Mesendoderm (in vitro differentiated cells): ENCODE data around the gene USP12.

Experiments
- DNase-seq: peaks from one replicate; pipeline ENCODE4 v3.0.0; 2013
- H2AK5ac ChIP-seq: 2 replicates; pipeline ENCODE4 v1.6.1; 2013; ENCODE audit warnings: low read length, inconsistent platforms
- H2BK120ac ChIP-seq: 2 replicates; pipeline ENCODE4 v1.6.1; 2013; ENCODE audit warnings: low read depth, mild to moderate bottlenecking, low read length, moderate library complexity, mixed read lengths
- H2BK15ac ChIP-seq: replicated peaks from 2 replicates; pipeline ENCODE4 v1.6.1; 2013; ENCODE audit warnings: low read depth, mild to moderate bottlenecking, moderate library complexity
- H2BK5ac ChIP-seq: 2 replicates; pipeline ENCODE4 v1.6.1; 2013; ENCODE audit warnings: low read length, inconsistent platforms
- H3K18ac ChIP-seq: 2 replicates; pipeline ENCODE4 v1.6.1; 2013; ENCODE audit warnings: mild to moderate bottlenecking, low read length, mixed read lengths
- H3K23ac ChIP-seq: one replicate; pipeline ENCODE4 v1.6.1; 2013; ENCODE audit warnings: low read length
- H3K27ac ChIP-seq: 2 replicates; pipeline ENCODE4 v1.5.1; 2013; ENCODE audit warnings: low read depth, mild to moderate bottlenecking, inconsistent platforms, low read length, moderate library complexity
- H3K27me3 ChIP-seq: 2 replicates; pipeline ENCODE4 v1.6.1; 2013; ENCODE audit warnings: low read length, control low read depth, mild to moderate bottlenecking, inconsistent platforms; ENCODE audit not compliant: insufficient read depth, poor library complexity
- H3K36me3 ChIP-seq: 2 replicates; pipeline ENCODE4 v1.6.1; 2013; ENCODE audit warnings: low read length, inconsistent platforms; ENCODE audit not compliant: control insufficient read depth, insufficient read depth
- H3K4ac ChIP-seq: one replicate; pipeline ENCODE4 v1.6.1; 2013; ENCODE audit warnings: low read depth, mild to moderate bottlenecking, low read length, moderate library complexity
- H3K4me1 ChIP-seq: 2 replicates; pipeline ENCODE4 v1.6.1; 2013; ENCODE audit warnings: low read depth, low read length, inconsistent platforms; ENCODE audit not compliant: control insufficient read depth
- H3K4me2 ChIP-seq: 2 replicates; pipeline ENCODE4 v1.6.1; 2013; ENCODE audit warnings: low read length
- H3K4me3 ChIP-seq: 2 replicates; pipeline ENCODE4 v1.5.1; 2013; ENCODE audit warnings: mild to moderate bottlenecking, low read length
- H3K56ac ChIP-seq: one replicate; pipeline ENCODE4 v1.6.1; 2013; ENCODE audit warnings: low read length
- H3K79me1 ChIP-seq: 2 replicates; pipeline ENCODE4 v1.6.1; 2013; ENCODE audit warnings: low read length, inconsistent platforms
- H3K79me2 ChIP-seq: 2 replicates; pipeline ENCODE4 v1.6.1; 2013; ENCODE audit warnings: mild to moderate bottlenecking, low read length; ENCODE audit not compliant: control insufficient read depth, insufficient read depth
- H3K9ac ChIP-seq: 2 replicates; pipeline ENCODE4 v1.6.1; 2013; ENCODE audit warnings: low read length, inconsistent platforms
- H4K5ac ChIP-seq: one replicate; pipeline ENCODE4 v1.6.1; 2013; ENCODE audit warnings: low read length
- H4K8ac ChIP-seq: one replicate; pipeline ENCODE4 v1.6.1; 2013; ENCODE audit warnings: low read depth, mild to moderate bottlenecking, control low read depth, low read length, moderate library complexity
- WGBS: extraction: QIAGEN DNeasy Blood & Tissue Kit; methylation state at CpG from one replicate; pipeline ENCODE4 v1.1.7; 2013; ENCODE audit warnings: low lambda C conversion rate, missing lambda C conversion rate; ENCODE audit not compliant: insufficient coverage; ENCODE audit errors: extremely low coverage; 5-methylcytosine and 5-hydroxymethylcytosine counted together

USP12 gene

DNA sequence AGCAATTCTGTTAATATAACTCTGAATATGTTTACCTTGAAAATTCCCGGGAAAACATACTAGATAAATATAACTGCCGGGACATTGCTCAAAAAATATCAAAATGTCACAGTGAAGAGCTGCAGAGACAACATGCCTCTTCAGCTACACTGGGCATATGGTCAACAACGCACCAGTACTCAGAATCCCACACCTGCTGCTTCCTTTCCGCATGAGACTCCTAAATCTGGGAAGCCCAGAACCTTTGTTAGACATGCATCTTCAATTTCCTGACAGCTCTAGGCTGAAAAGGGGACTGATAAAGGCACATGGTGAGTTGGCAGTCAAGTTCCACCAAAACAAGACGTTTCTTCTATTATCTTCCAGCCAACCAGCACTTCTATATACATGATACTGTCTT is 53.7 kb downstream of the USP12 start:
- Histone ChIP-seq H2AK5ac (no peak overlapping the region), H3K27me3 (no peaks in the 10 kb centered on the region), H3K9ac (no peak overlapping the region), H3K56ac (no peak overlapping the region), H4K8ac (no peak overlapping the region), H3K27ac (no peak overlapping the region), H4K5ac (no peak overlapping the region), H3K4ac (no peak overlapping the region), H3K4me3 (no peak overlapping the region), H3K18ac (no peak overlapping the region), H3K79me1 (peaks cover 15% of the 10 kb centered on the region), H2BK5ac (no peak overlapping the region), H2BK15ac (no peak overlapping the region), H3K4me1 (peaks cover 5% of the 10 kb centered on the region), H3K79me2 (peaks cover 32% of the 10 kb centered on the region), H3K36me3 (no peaks in the 10 kb centered on the region), H3K4me2 (no peak overlapping the region), H2BK120ac (no peak overlapping the region), H3K23ac (no peak overlapping the region)
- no CpG with 5 or more reads among the region's 5 CpGs for WGBS
- DNase-seq: no peak

DNA sequence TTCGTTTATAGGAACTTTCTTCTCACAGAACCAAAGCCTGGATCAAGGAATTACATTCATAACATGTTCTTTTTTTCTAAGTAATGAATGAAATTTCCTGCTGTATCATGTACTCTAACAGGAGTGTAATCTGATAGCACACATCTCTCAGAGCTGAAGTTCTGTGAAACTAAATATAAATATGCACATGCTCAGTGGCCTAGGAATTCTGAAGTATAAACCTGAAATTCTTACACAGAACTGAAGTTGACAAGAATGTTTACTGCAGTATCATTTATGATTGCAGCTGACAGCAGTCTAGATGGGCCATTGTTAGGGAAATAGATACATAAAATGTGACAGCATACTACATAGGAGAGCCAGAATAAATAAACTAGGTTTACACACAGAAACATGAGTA is 54.5 kb downstream of the USP12 start:
- Histone ChIP-seq H4K8ac (no peak overlapping the region), H3K4me3 (no peak overlapping the region), H2BK15ac (no peak overlapping the region)

DNA sequence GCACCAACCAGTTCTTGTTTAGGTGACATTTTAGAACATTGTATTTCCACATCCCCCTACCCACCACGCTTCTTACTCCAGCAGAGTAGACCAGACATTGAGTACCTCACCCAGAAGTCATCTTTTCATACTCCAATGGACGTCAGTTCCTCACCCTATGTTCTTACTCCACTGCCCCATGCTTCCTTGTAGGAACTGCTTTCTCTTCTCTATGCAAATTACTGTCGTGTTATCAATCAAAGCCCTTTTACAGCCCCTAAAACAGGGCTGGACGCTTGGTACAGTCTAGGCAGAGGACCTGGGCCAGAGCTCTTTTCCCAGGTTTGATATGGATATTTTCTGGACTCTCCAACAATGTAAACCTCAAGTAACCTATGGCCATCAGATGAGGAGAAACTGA is 58.2 kb downstream of the USP12 start:
- Histone ChIP-seq H3K79me1 (peaks cover 7% of the 10 kb centered on the region), H2BK15ac (no peak overlapping the region), H3K4me3 (no peak overlapping the region), H2BK5ac (no peak overlapping the region), H4K5ac (no peak overlapping the region), H3K36me3 (no peaks in the 10 kb centered on the region), H3K27me3 (no peaks in the 10 kb centered on the region), H3K9ac (no peak overlapping the region), H3K18ac (no peak overlapping the region), H4K8ac (no peak overlapping the region), H2AK5ac (no peak overlapping the region), H2BK120ac (no peak overlapping the region), H3K4ac (no peak overlapping the region), H3K56ac (no peak overlapping the region), H3K4me1 (no peaks in the 10 kb centered on the region), H3K4me2 (no peak overlapping the region), H3K27ac (no peak overlapping the region), H3K79me2 (peaks cover 13% of the 10 kb centered on the region), H3K23ac (no peak overlapping the region)
- WGBS: no CpG with 5 or more reads among the region's 4 CpGs
- no peak for DNase-seq

More for the DNA sequence above, 54.5 kb downstream of the USP12 start:
- Histone ChIP-seq H2BK5ac (no peak overlapping the region), H3K36me3 (no peaks in the 10 kb centered on the region), H3K56ac (no peak overlapping the region), H3K4me1 (peaks cover 5% of the 10 kb centered on the region), H3K27me3 (no peaks in the 10 kb centered on the region), H2BK120ac (no peak overlapping the region), H2AK5ac (no peak overlapping the region), H3K4ac (no peak overlapping the region), H3K79me1 (peaks cover 15% of the 10 kb centered on the region), H3K18ac (no peak overlapping the region), H3K23ac (no peak overlapping the region), H3K9ac (no peak overlapping the region), H3K4me2 (no peak overlapping the region), H4K5ac (no peak overlapping the region), H3K79me2 (peaks cover 30% of the 10 kb centered on the region), H3K27ac (no peak overlapping the region)
- DNase-seq: no peak
- no CpG with 5 or more reads among the region's 1 CpG for WGBS

DNA sequence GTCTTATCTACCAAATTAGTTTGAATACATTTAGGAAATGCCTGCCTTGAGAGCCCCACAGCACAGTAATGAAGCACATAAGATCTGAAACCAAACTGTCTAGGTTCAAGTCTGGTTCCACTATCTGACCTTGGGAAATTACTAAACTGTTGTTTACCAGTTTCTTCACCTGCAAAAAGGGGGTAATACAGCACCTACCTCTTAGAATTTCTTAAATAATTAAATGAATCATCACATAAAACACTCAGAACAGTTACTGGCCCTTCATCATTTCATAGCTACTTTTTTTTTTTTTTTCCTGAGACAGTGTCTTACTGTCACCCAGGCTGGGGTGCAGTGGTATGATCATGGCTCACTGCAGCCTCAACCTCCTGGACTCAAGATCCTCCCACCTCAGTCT is 59.6 kb downstream of the USP12 start:
- no peak overlapping the region for H3K4ac ChIP-seq
- no peak for DNase-seq
- H2BK15ac ChIP-seq: no peak overlapping the region
- H3K27me3 ChIP-seq: no peaks in the 10 kb centered on the region
- no peaks in the 10 kb centered on the region for H3K4me1 ChIP-seq
- no peak overlapping the region for H3K23ac ChIP-seq
- H3K36me3 ChIP-seq: no peaks in the 10 kb centered on the region
- H3K27ac ChIP-seq: no peak overlapping the region
- H3K9ac ChIP-seq: no peak overlapping the region
- peaks cover 9% of the 10 kb centered on the region for H3K79me1 ChIP-seq
- no peak overlapping the region for H4K8ac ChIP-seq
- H3K18ac ChIP-seq: no peak overlapping the region
- H3K79me2 ChIP-seq: peaks cover 5% of the 10 kb centered on the region
- H4K5ac ChIP-seq: no peak overlapping the region
- H3K56ac ChIP-seq: no peak overlapping the region
- H2AK5ac ChIP-seq: no peak overlapping the region
- H2BK5ac ChIP-seq: no peak overlapping the region
- no peak overlapping the region for H2BK120ac ChIP-seq
- no peak overlapping the region for H3K4me3 ChIP-seq
- H3K4me2 ChIP-seq: no peak overlapping the region

DNA sequence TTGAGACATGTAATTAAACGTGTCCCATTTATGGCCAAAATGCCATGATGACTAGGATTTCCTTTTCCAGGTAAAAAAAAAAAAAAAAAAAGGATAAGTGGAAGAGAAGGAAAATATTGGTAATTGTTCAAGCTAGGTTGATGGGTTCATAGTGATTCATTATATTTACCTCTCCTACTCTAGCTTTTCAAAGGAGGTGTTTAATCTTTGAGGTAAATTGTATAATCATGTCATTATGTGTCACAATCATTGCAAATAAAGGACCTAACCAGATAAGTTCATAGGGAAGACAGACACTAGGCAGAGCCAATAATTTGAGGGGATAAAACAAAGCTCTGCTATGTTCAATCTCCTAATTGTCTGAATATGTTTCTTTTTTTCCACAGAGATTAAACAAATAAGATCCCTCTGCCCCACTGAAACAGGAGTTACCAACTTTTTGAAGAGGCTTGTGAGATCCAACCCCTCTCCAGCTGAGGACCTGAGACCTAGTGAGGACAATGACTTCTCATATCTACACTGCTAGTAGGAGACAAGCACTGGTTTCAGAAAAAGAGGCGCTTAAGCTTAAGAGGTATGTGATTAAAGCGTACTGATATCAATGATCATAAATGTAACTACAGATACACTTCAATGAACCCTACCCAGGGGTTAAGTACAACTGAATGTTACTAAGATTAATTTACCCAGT is 61.4 kb downstream of the USP12 start:
- Histone ChIP-seq H3K56ac (no peak overlapping the region), H3K4ac (no peak overlapping the region), H4K5ac (no peak overlapping the region), H3K23ac (no peak overlapping the region), H3K27ac (no peak overlapping the region), H3K79me2 (peaks cover 2% of the 10 kb centered on the region), H3K18ac (no peak overlapping the region), H3K4me1 (no peaks in the 10 kb centered on the region), H3K9ac (no peak overlapping the region), H2BK5ac (no peak overlapping the region), H2BK120ac (no peak overlapping the region), H3K4me2 (no peak overlapping the region), H3K4me3 (no peak overlapping the region), H4K8ac (no peak overlapping the region), H3K36me3 (no peaks in the 10 kb centered on the region), H2AK5ac (no peak overlapping the region), H3K79me1 (peaks cover 4% of the 10 kb centered on the region), H2BK15ac (no peak overlapping the region), H3K27me3 (no peaks in the 10 kb centered on the region)
- no peak for DNase-seq
- no CpG with 5 or more reads among the region's 3 CpGs for WGBS

DNA sequence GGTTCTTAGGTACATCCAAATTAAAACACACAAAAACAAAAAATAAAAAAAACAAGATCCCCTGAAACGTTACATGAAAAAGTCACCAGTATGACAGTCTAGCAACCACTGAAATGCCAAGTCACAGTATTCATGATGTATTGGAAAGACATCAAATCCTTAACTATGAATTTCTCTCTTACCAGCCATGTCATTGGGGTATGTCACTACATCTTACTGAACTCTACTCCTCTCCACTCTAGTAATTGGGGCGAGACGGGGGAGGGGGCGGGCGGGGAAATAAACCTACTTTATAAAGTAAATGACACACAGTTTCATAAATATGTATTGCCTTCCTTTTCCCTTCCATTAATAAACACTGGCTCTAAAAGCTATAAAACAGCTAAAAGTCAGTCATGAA is 65.5 kb downstream of the USP12 start:
- Histone ChIP-seq H3K4me2 (no peak overlapping the region), H3K4ac (no peak overlapping the region), H3K27me3 (no peaks in the 10 kb centered on the region), H4K8ac (no peak overlapping the region), H2BK5ac (no peak overlapping the region), H2BK15ac (no peak overlapping the region), H3K79me1 (peaks cover 2% of the 10 kb centered on the region), H2BK120ac (no peak overlapping the region), H3K23ac (no peak overlapping the region), H3K18ac (no peak overlapping the region), H3K79me2 (peaks cover 2% of the 10 kb centered on the region), H3K56ac (no peak overlapping the region), H3K4me3 (no peak overlapping the region), H2AK5ac (no peak overlapping the region), H3K27ac (no peak overlapping the region), H4K5ac (no peak overlapping the region), H3K9ac (no peak overlapping the region), H3K36me3 (no peaks in the 10 kb centered on the region), H3K4me1 (no peaks in the 10 kb centered on the region)
- no CpG with 5 or more reads among the region's 5 CpGs for WGBS
- no peak for DNase-seq
